ENCODE data around the gene ATP7A. TPM values are rescaled to one million over a fixed set of nuclear protein-coding genes. Genes with fewer than 3 reads are reported as not detected.

The ATP7A gene
- total RNA-seq, 1 donor from 2014 or later, result 8.2 TPM

- DNase-seq (ENCODE audit: low read depth), result no peak
- Histone ChIP-seq H3K4me3 (ENCODE audit: low read depth, low read length) (no peak overlapping the region), H3K36me3 (ENCODE audit: control insufficient read depth, insufficient read depth, low read length) (no peaks in the 10 kb centered on the region), H3K27me3 (ENCODE audit: control insufficient read depth, insufficient read depth, low read length) (no peaks in the 10 kb centered on the region)
- no peak for TF ChIP-seq CTCF (IDR thresholded peaks at IDR 0.05; ENCODE audit: insufficient read depth, low read length, poor library complexity, severe bottlenecking)
Measured at GRCh38 chrX:77949840-77950239, 39.3 kb downstream of the ATP7A start.

- no peak for DNase-seq (ENCODE audit: low read depth)
- TF ChIP-seq CTCF (IDR thresholded peaks at IDR 0.05; ENCODE audit: insufficient read depth, low read length, poor library complexity, severe bottlenecking), result no peak
- H3K27me3 ChIP-seq (ENCODE audit: control insufficient read depth, insufficient read depth, low read length), result no peaks in the 10 kb centered on the region
- no peak overlapping the region for H3K4me3 ChIP-seq (ENCODE audit: low read depth, low read length)
- no peaks in the 10 kb centered on the region for H3K36me3 ChIP-seq (ENCODE audit: control insufficient read depth, insufficient read depth, low read length)
Measured at GRCh38 chrX:77952173-77952572, 41.7 kb downstream of the ATP7A start.

GRCh38 chrX:77953302-77953701 lies 42.8 kb downstream of the ATP7A start:
- no peak for TF ChIP-seq CTCF (IDR thresholded peaks at IDR 0.05; ENCODE audit: insufficient read depth, low read length, poor library complexity, severe bottlenecking)
- no peak overlapping the region for H3K4me3 ChIP-seq (ENCODE audit: low read depth, low read length)
- H3K36me3 ChIP-seq (ENCODE audit: control insufficient read depth, insufficient read depth, low read length), result no peaks in the 10 kb centered on the region
- no peak for DNase-seq (ENCODE audit: low read depth)
- no peaks in the 10 kb centered on the region for H3K27me3 ChIP-seq (ENCODE audit: control insufficient read depth, insufficient read depth, low read length)

- TF ChIP-seq CTCF (IDR thresholded peaks at IDR 0.05; ENCODE audit: insufficient read depth, low read length, poor library complexity, severe bottlenecking), result no peak
- H3K4me3 ChIP-seq (ENCODE audit: low read depth, low read length), result no peak overlapping the region
- no peaks in the 10 kb centered on the region for H3K27me3 ChIP-seq (ENCODE audit: control insufficient read depth, insufficient read depth, low read length)
- no peaks in the 10 kb centered on the region for H3K36me3 ChIP-seq (ENCODE audit: control insufficient read depth, insufficient read depth, low read length)
- no peak for DNase-seq (ENCODE audit: low read depth)
Measured at GRCh38 chrX:77953708-77954107, 43.2 kb downstream of the ATP7A start.

- no peaks in the 10 kb centered on the region for H3K36me3 ChIP-seq (ENCODE audit: control insufficient read depth, insufficient read depth, low read length)
- TF ChIP-seq CTCF (IDR thresholded peaks at IDR 0.05; ENCODE audit: insufficient read depth, low read length, poor library complexity, severe bottlenecking), result no peak
- no peak for DNase-seq (ENCODE audit: low read depth)
- no peaks in the 10 kb centered on the region for H3K27me3 ChIP-seq (ENCODE audit: control insufficient read depth, insufficient read depth, low read length)
- H3K4me3 ChIP-seq (ENCODE audit: low read depth, low read length), result no peak overlapping the region
Measured at GRCh38 chrX:77960567-77960966, 50.1 kb downstream of the ATP7A start.

- Histone ChIP-seq H3K4me3 (ENCODE audit: low read depth, low read length) (no peak overlapping the region), H3K36me3 (ENCODE audit: control insufficient read depth, insufficient read depth, low read length) (no peaks in the 10 kb centered on the region), H3K27me3 (ENCODE audit: control insufficient read depth, insufficient read depth, low read length) (no peaks in the 10 kb centered on the region)
- TF ChIP-seq CTCF (IDR thresholded peaks at IDR 0.05; ENCODE audit: insufficient read depth, low read length, poor library complexity, severe bottlenecking), result no peak
- no peak for DNase-seq (ENCODE audit: low read depth)
Measured at GRCh38 chrX:77961063-77961462, 50.6 kb downstream of the ATP7A start.

All from kidney epithelial cell (primary cell).